Neural progenitor cell (in vitro differentiated cells): ENCODE measurements around the gene LUC7L3.

Experiments
- CTCF ChIP-seq: fragments of 200-600 bp; sonication (generic); IDR thresholded peaks from 2 replicates; pipeline ENCODE4 v1.5.1; 2017; ENCODE audit warnings: antibody characterized with exemption, mild to moderate bottlenecking
- EZH2 ChIP-seq: fragments of 200-600 bp; sonication (generic); IDR thresholded peaks from 2 replicates; pipeline ENCODE4 v1.6.1; 2017; ENCODE audit warnings: antibody characterized with exemption, mild to moderate bottlenecking, moderate library complexity

- TF ChIP-seq CTCF (no peak), EZH2 (no peak)
Observed at GRCh38 chr17:50683434-50684287, 35.7 kb upstream of the LUC7L3 start.
